ENCODE data around the gene TNC.

- TF ChIP-seq POLR2A (IDR thresholded peaks at IDR 0.05) (no peak), CTCF (IDR thresholded peaks at IDR 0.05) (no peak)
These were observed 74.3 kb downstream of the TNC start for GRCh38 chr9:115043632-115044031.

Data from suprapubic skin (tissue), 3 donors.